SK-N-SH treated with all-trans-retinoic acid at 6 μM for 48 hours (cell line): ENCODE measurements around the gene LIMS1.

ENCODE experiments used
- PATZ1 ChIP-seq: fragments of 250-450 bp; sonication (Bioruptor Pico); IDR thresholded peaks from 2 replicates; pipeline ENCODE4 v1.8.0; 2020; ENCODE audit warnings: mild to moderate bottlenecking, moderate library complexity, borderline replicate concordance
- RARB ChIP-seq: fragments of 250-450 bp; sonication (Bioruptor Pico); IDR thresholded peaks from 2 replicates; pipeline ENCODE4 v1.8.0; 2021; ENCODE audit warnings: mild to moderate bottlenecking, moderate library complexity

GRCh38 chr2:108605947-108606346 is 71.7 kb downstream of the LIMS1 start:
- TF ChIP-seq RARB (CRISPR knock-in tag) (no peak), PATZ1 (CRISPR knock-in tag) (no peak)
